CD4-positive, alpha-beta T cell (primary cell): ENCODE data around the gene MAP3K7CL. TPM values are rescaled to one million over a fixed set of nuclear protein-coding genes. Genes with fewer than 3 reads are reported as not detected.

Experiments
- ATAC-seq: fragments of 200-7000 bp; cut with Tn5 transposase; one replicate; pipeline ENCODE4 v1.10.0; 2022; ENCODE audit warnings: mild to moderate bottlenecking; ENCODE audit not compliant: poor library complexity
- CTCF ChIA-PET: fragments of 350-600 bp; sonication (Branson Sonifier 250); formaldehyde crosslinking; loops from one replicate; lab custom pipeline; 2021; ENCODE audit warnings: antibody characterized with exemption, inconsistent platforms; lab: Charles Lee
- POLR2A ChIA-PET: fragments of 350-600 bp; sonication (Branson Sonifier 250); formaldehyde crosslinking; loops from one replicate; lab custom pipeline; 2021; ENCODE audit warnings: antibody characterized with exemption, inconsistent platforms; lab: Charles Lee
- DNase-seq, 14 experiments: peaks; one replicate each; pipeline ENCODE4 v3.0.0-alpha.2; 2013 to 2020; ENCODE audit warnings: mixed read lengths in 2 of 14
- H3K27ac ChIP-seq, 2 donors: one replicate each; pipeline versions ENCODE4 v1.5.1 to v1.7.0; 2013; ENCODE audit warnings: low read length in 2 of 2, low read depth in 1 of 2, mild to moderate bottlenecking in 1 of 2
- H3K27me3 ChIP-seq, 2 experiments: 1 replicate in 1 of 2; 2 replicates in 1 of 2; pipeline versions ENCODE4 v1.6.1 to v1.7.0; 2013; ENCODE audit warnings: low read length in 2 of 2, control low read depth in 1 of 2, mild to moderate bottlenecking in 1 of 2, moderate library complexity in 1 of 2; ENCODE audit not compliant: insufficient read depth in 2 of 2, control insufficient read depth in 1 of 2
- H3K36me3 ChIP-seq: one replicate; pipeline ENCODE4 v1.6.1; 2013; ENCODE audit warnings: low read length, control low read depth; ENCODE audit not compliant: insufficient read depth
- H3K4me1 ChIP-seq: one replicate; pipeline ENCODE4 v1.6.1; 2013; ENCODE audit warnings: low read length, control low read depth; ENCODE audit not compliant: insufficient read depth
- H3K4me3 ChIP-seq: one replicate; pipeline ENCODE4 v1.5.1; 2013; ENCODE audit warnings: mild to moderate bottlenecking, low read length, moderate library complexity
- H3K9me3 ChIP-seq, 2 experiments: 1 replicate in 1 of 2; 2 replicates in 1 of 2; pipeline versions ENCODE4 v1.6.1 to v1.7.0; 2013; ENCODE audit warnings: low read length in 2 of 2, mild to moderate bottlenecking in 2 of 2, control low read depth in 1 of 2, moderate library complexity in 1 of 2; ENCODE audit not compliant: control insufficient read depth in 1 of 2, insufficient read depth in 1 of 2
- H3K27ac Mint-ChIP-seq: one replicate; pipeline ENCODE4 v1.8.0; 2020; ENCODE audit warnings: mixed read lengths
- H3K27me3 Mint-ChIP-seq: one replicate; pipeline ENCODE4 v1.8.0; 2021; ENCODE audit warnings: mixed read lengths
- H3K36me3 Mint-ChIP-seq: one replicate; pipeline ENCODE4 v1.8.0; 2021; ENCODE audit warnings: low read depth, mixed read lengths
- H3K4me1 Mint-ChIP-seq: one replicate; pipeline ENCODE4 v1.8.0; 2021; ENCODE audit warnings: low read depth, mixed read lengths
- H3K4me3 Mint-ChIP-seq: one replicate; pipeline ENCODE4 v1.8.0; 2020; ENCODE audit warnings: mild to moderate bottlenecking, mixed read lengths
- H3K9me3 Mint-ChIP-seq: one replicate; pipeline ENCODE4 v1.8.0; 2020; ENCODE audit warnings: mixed read lengths
- intact Hi-C, 2 experiments: fragments of 100-400 bp; cut with DNase I in 1 of 2; cut with micrococcal nuclease in 1 of 2; formaldehyde crosslinking; loops; one replicate each; pipeline versions ENCODE4 v1.15.1 to v1.9.0; 2023 to 2025; cut with DNase I, micrococcal nuclease
- total RNA-seq, 174 experiments: library from RNA in 2 of 174; stranded (reverse) in 2 of 174; gene quantifications; one replicate each; pipeline ENCODE4 v1.2.3 and lab custom pipeline; 2021 to 2026
- TF ChIP-seq, protein P1 (sequence below): fragments of 200-600 bp; IDR thresholded peaks from one replicate; pipeline ENCODE4 v1.8.0; 2022; ENCODE audit warnings: antibody characterized with exemption, mild to moderate bottlenecking

The MAP3K7CL gene
- total RNA-seq, 2 experiments from 2014 or later, result 4.6 to 4.7 TPM

- H3K4me3 ChIP-seq, result no peak overlapping the region
- Mint-ChIP-seq H3K27ac (no peak overlapping the region), H3K27me3 (no peaks in the 10 kb centered on the region), H3K4me3 (no peak overlapping the region), H3K9me3 (no peaks in the 10 kb centered on the region), H3K4me1 (peaks cover 8% of the 10 kb centered on the region), H3K36me3 (no peaks in the 10 kb centered on the region)
- H3K4me1 ChIP-seq, result no peaks in the 10 kb centered on the region
- DNase-seq, result no peak
- no peak overlapping the region for H3K27ac ChIP-seq
- H3K36me3 ChIP-seq, result no peaks in the 10 kb centered on the region
- no peaks in the 10 kb centered on the region for H3K27me3 ChIP-seq
- intact Hi-C loops, result no loop called here
- ChIA-PET CTCF (no interaction called here), POLR2A (no interaction called here)
- no peak for ATAC-seq
- no peaks in the 10 kb centered on the region for H3K9me3 ChIP-seq
- TF ChIP-seq, protein P1, sequence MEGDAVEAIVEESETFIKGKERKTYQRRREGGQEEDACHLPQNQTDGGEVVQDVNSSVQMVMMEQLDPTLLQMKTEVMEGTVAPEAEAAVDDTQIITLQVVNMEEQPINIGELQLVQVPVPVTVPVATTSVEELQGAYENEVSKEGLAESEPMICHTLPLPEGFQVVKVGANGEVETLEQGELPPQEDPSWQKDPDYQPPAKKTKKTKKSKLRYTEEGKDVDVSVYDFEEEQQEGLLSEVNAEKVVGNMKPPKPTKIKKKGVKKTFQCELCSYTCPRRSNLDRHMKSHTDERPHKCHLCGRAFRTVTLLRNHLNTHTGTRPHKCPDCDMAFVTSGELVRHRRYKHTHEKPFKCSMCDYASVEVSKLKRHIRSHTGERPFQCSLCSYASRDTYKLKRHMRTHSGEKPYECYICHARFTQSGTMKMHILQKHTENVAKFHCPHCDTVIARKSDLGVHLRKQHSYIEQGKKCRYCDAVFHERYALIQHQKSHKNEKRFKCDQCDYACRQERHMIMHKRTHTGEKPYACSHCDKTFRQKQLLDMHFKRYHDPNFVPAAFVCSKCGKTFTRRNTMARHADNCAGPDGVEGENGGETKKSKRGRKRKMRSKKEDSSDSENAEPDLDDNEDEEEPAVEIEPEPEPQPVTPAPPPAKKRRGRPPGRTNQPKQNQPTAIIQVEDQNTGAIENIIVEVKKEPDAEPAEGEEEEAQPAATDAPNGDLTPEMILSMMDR, result no peak
Measured at GRCh38 chr21:29172282-29172681, 41.8 kb downstream of the MAP3K7CL start.

DNA sequence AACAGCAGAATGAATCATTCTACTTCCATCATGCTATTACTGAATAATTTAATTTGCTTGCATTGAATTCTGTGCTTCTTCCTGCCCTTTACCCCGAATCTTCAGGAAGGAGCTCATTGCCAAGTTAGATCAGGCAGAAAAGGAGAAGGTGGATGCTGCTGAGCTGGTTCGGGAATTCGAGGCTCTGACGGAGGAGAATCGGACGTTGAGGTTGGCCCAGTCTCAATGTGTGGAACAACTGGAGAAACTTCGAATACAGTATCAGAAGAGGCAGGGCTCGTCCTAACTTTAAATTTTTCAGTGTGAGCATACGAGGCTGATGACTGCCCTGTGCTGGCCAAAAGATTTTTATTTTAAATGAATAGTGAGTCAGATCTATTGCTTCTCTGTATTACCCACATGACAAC lies 44.2 kb downstream of the MAP3K7CL start:
- no peak overlapping the region for H3K27ac ChIP-seq
- Mint-ChIP-seq H3K27me3 (no peaks in the 10 kb centered on the region), H3K4me1 (peaks cover 8% of the 10 kb centered on the region), H3K9me3 (no peaks in the 10 kb centered on the region), H3K4me3 (no peak overlapping the region), H3K36me3 (no peaks in the 10 kb centered on the region), H3K27ac (no peak overlapping the region)
- H3K36me3 ChIP-seq, result no peaks in the 10 kb centered on the region
- ChIA-PET CTCF (no interaction called here), POLR2A (no interaction called here)
- H3K4me3 ChIP-seq, result no peak overlapping the region
- no peaks in the 10 kb centered on the region for H3K4me1 ChIP-seq
- TF ChIP-seq, protein P1, result no peak
- intact Hi-C loops, result no loop called here
- ATAC-seq, result no peak
- no peaks in the 10 kb centered on the region for H3K9me3 ChIP-seq
- DNase-seq, result no peak
- H3K27me3 ChIP-seq, result no peaks in the 10 kb centered on the region

DNA sequence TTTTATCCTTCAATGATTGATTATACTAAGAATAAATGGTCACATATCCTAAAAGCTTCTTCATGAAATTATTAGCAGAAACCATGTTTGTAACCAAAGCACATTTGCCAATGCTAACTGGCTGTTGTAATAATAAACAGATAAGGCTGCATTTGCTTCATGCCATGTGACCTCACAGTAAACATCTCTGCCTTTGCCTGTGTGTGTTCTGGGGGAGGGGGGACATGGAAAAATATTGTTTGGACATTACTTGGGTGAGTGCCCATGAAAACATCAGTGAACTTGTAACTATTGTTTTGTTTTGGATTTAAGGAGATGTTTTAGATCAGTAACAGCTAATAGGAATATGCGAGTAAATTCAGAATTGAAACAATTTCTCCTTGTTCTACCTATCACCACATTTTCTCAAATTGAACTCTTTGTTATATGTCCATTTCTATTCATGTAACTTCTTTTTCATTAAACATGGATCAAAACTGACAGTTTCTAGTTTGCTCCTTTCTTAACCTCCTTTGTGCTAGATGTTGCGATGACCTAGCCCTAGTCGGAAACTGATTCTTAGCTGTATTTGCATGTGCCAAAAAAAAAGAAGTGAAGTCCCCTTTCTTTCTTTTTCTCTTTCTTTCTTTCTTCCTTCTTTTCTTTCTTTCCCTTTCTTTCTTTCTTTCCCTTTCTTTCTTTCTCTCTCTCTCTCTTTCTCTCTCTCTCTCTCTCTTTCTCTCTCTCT lies 45.1 kb downstream of the MAP3K7CL start:
- H3K27me3 ChIP-seq, result no peaks in the 10 kb centered on the region
- ChIA-PET POLR2A (no interaction called here), CTCF (no interaction called here)
- no peak overlapping the region for H3K27ac ChIP-seq
- no peak overlapping the region for H3K4me3 ChIP-seq
- Mint-ChIP-seq H3K4me1 (no peaks in the 10 kb centered on the region), H3K4me3 (no peak overlapping the region), H3K36me3 (no peaks in the 10 kb centered on the region), H3K27ac (no peak overlapping the region), H3K27me3 (no peaks in the 10 kb centered on the region), H3K9me3 (no peaks in the 10 kb centered on the region)
- intact Hi-C loops, result no loop called here
- H3K9me3 ChIP-seq, result no peaks in the 10 kb centered on the region
- H3K36me3 ChIP-seq, result no peaks in the 10 kb centered on the region
- DNase-seq (no peak), ATAC-seq (no peak)
- H3K4me1 ChIP-seq, result no peaks in the 10 kb centered on the region
- TF ChIP-seq, protein P1, result no peak
